SW480 (cell line): ENCODE measurements around the gene SAPCD1.

ENCODE experiments used
- DNase-seq: peaks from one replicate; pipeline ENCODE4 v3.0.0-alpha.2; 2016; ENCODE audit warnings: low spot score

The SAPCD1 gene

GRCh38 chr6:31752739-31753319 is 9.6 kb upstream of the SAPCD1 start:
- no peak for DNase-seq

- no peak for DNase-seq
These were observed 4.2 kb upstream of the SAPCD1 start for GRCh38 chr6:31758281-31758680.

- no peak for DNase-seq
These were observed 1.7 kb upstream of the SAPCD1 start for GRCh38 chr6:31760790-31761189.

- no peak for DNase-seq
These were observed 1.1 kb upstream of the SAPCD1 start for GRCh38 chr6:31761343-31761742.

GRCh38 chr6:31762878-31763618 is 592 bp downstream of the SAPCD1 start:
- no peak for DNase-seq

- DNase-seq: peak; percentile 71
These were observed 1.1 kb downstream of the SAPCD1 start for GRCh38 chr6:31763619-31763940.

- DNase-seq: no peak
These were observed 1.7 kb downstream of the SAPCD1 start for GRCh38 chr6:31764198-31764597.

GRCh38 chr6:31765559-31765909 is 3.1 kb downstream of the SAPCD1 start:
- DNase-seq: no peak

- DNase-seq: no peak
These were observed 3.7 kb downstream of the SAPCD1 start for GRCh38 chr6:31765910-31766794.

- DNase-seq: no peak
These were observed 4.7 kb downstream of the SAPCD1 start for GRCh38 chr6:31767096-31767645.

- no peak for DNase-seq
These were observed 6.2 kb downstream of the SAPCD1 start for GRCh38 chr6:31768363-31769257.

GRCh38 chr6:31769684-31770371 is 7.4 kb downstream of the SAPCD1 start:
- DNase-seq: peak; percentile 69

GRCh38 chr6:31770860-31771259 is 8.4 kb downstream of the SAPCD1 start:
- no peak for DNase-seq

GRCh38 chr6:31771992-31772358 is 9.5 kb downstream of the SAPCD1 start:
- DNase-seq: no peak

- peak; percentile 48 for DNase-seq
These were observed 12.7 kb downstream of the SAPCD1 start for GRCh38 chr6:31775184-31775583.

GRCh38 chr6:31775633-31776484 is 13.4 kb downstream of the SAPCD1 start:
- no peak for DNase-seq

- DNase-seq: peak; percentile 28
These were observed 14.1 kb downstream of the SAPCD1 start for GRCh38 chr6:31776485-31776988.

- peak; percentile 94 for DNase-seq
These were observed 14.7 kb downstream of the SAPCD1 start, which contains the start of gene VWA7 for GRCh38 chr6:31776989-31777666. Gene VWA7 (minus strand): TSS chr6:31777328. CDS start chr6:31776779, 549 bp downstream.

GRCh38 chr6:31777667-31778050 is 15.2 kb downstream of the SAPCD1 start:
- no peak for DNase-seq
